PC-3 (cell line): ENCODE data around the gene CCDC102A.

Experiments
- CTCF ChIP-seq: fragments of 300-600 bp; sonication (generic); conservative IDR thresholded peaks from 2 replicates; pipeline ENCODE4 v1.5.1; 2017; ENCODE audit warnings: antibody characterized with exemption, low read depth, mild to moderate bottlenecking, low read length
- EZH2 ChIP-seq: fragments of 300-600 bp; sonication (generic); IDR thresholded peaks from one replicate; pipeline ENCODE4 v1.6.1; 2017; ENCODE audit warnings: antibody characterized with exemption, mild to moderate bottlenecking, low read length; ENCODE audit not compliant: unreplicated experiment

GRCh38 chr16:57563761-57564160, 27.4 kb upstream of the CCDC102A start:
- TF ChIP-seq CTCF (no peak), EZH2 (no peak)
